IMR-90 (cell line): ENCODE data around the gene GLT1D1. TPM values are rescaled to one million over a fixed set of nuclear protein-coding genes. Genes with fewer than 3 reads are reported as not detected.

Experiments
- ATAC-seq: fragments of 200-7000 bp; cut with Tn5 transposase; 2 replicates; pipeline ENCODE4 v1.9.1; 2020; ENCODE audit warnings: low read depth, mild to moderate bottlenecking, moderate library complexity
- BruUV-seq: library from RNA; stranded (reverse); fragments of 400-500 nt; replicated peaks from 2 replicates; lab custom pipeline; 2021; lab: Mats Ljungman, UMichigan
- CTCF ChIA-PET: fragments of 300-600 bp; formaldehyde crosslinking; extraction: SDS; loops from one replicate; lab custom pipeline; 2021; ENCODE audit warnings: antibody characterized with exemption; lab: Yijun Ruan, JAX
- POLR2A ChIA-PET: fragments of 300-600 bp; sonication (Branson Sonifier 250); formaldehyde crosslinking; loops from one replicate; lab custom pipeline; 2022; ENCODE audit warnings: antibody characterized with exemption; ENCODE audit not compliant: unreplicated experiment; lab: Charles Lee
- DNase-seq: peaks from one replicate; pipeline ENCODE4 v3.0.0; 2013
- H2AFZ ChIP-seq: replicated peaks from 2 replicates; pipeline ENCODE3; 2013; ENCODE audit warnings: low read length, mild to moderate bottlenecking; ENCODE audit not compliant: poor library complexity
- H2AK5ac ChIP-seq: 2 replicates; pipeline ENCODE4 v1.6.1; 2013; ENCODE audit warnings: low read depth, low read length, inconsistent platforms
- H2AK9ac ChIP-seq: replicated peaks from 2 replicates; pipeline ENCODE3; 2013; ENCODE audit warnings: mild to moderate bottlenecking, low read depth, low read length, moderate library complexity; ENCODE audit not compliant: poor library complexity
- H2BK120ac ChIP-seq: 2 replicates; pipeline ENCODE4 v1.6.1; 2013; ENCODE audit warnings: low read depth, low read length, inconsistent platforms
- H2BK15ac ChIP-seq: 3 replicates; pipeline ENCODE4 v1.6.1; 2013; ENCODE audit warnings: low read depth, low read length, inconsistent platforms
- H2BK20ac ChIP-seq: 2 replicates; pipeline ENCODE4 v1.6.1; 2013; ENCODE audit warnings: low read depth, mild to moderate bottlenecking, inconsistent platforms, low read length, moderate library complexity
- H2BK5ac ChIP-seq: 2 replicates; pipeline ENCODE4 v1.6.1; 2013; ENCODE audit warnings: mild to moderate bottlenecking, low read depth, low read length, inconsistent platforms; ENCODE audit not compliant: poor library complexity, severe bottlenecking
- H3K14ac ChIP-seq: replicated peaks from 2 replicates; pipeline ENCODE4 v1.6.1; 2013; ENCODE audit warnings: low read depth, low read length, inconsistent platforms
- H3K18ac ChIP-seq: 2 replicates; pipeline ENCODE4 v1.6.1; 2013; ENCODE audit warnings: low read depth, low read length, control low read depth
- H3K23ac ChIP-seq: 2 replicates; pipeline ENCODE4 v1.6.1; 2013; ENCODE audit warnings: low read depth, low read length, inconsistent platforms
- H3K27ac ChIP-seq: 2 replicates; pipeline ENCODE4 v1.5.1; 2013; ENCODE audit warnings: mild to moderate bottlenecking, control low read depth, low read length; ENCODE audit not compliant: insufficient read depth
- H3K27me3 ChIP-seq: 2 replicates; pipeline ENCODE4 v1.6.1; 2013; ENCODE audit warnings: low read length; ENCODE audit not compliant: control insufficient read depth, insufficient read depth
- H3K36me3 ChIP-seq: 2 replicates; pipeline ENCODE4 v1.6.1; 2013; ENCODE audit warnings: low read length, mixed read lengths; ENCODE audit not compliant: control insufficient read depth, insufficient read depth
- H3K4ac ChIP-seq: 2 replicates; pipeline ENCODE4 v1.6.1; 2013; ENCODE audit warnings: low read depth, low read length, inconsistent platforms
- H3K4me1 ChIP-seq: 2 replicates; pipeline ENCODE4 v1.6.1; 2013; ENCODE audit warnings: low read length, mixed read lengths; ENCODE audit not compliant: control insufficient read depth, insufficient read depth
- H3K4me2 ChIP-seq: 2 replicates; pipeline ENCODE4 v1.6.1; 2013; ENCODE audit warnings: low read depth, mild to moderate bottlenecking, control low read depth, low read length, moderate library complexity
- H3K4me3 ChIP-seq: 2 replicates; pipeline ENCODE4 v1.5.1; 2013; ENCODE audit warnings: low read depth, mild to moderate bottlenecking, control low read depth, low read length, moderate library complexity; ENCODE audit not compliant: insufficient read depth
- H3K56ac ChIP-seq: 2 replicates; pipeline ENCODE4 v1.6.1; 2013; ENCODE audit warnings: low read length, inconsistent platforms; ENCODE audit not compliant: insufficient read depth; ENCODE audit errors: extremely low read depth
- H3K79me1 ChIP-seq, 2 experiments: 2 replicates each; pipeline ENCODE4 v1.6.1; 2013; ENCODE audit warnings: low read length in 2 of 2, inconsistent platforms in 1 of 2, low read depth in 1 of 2
- H3K9ac ChIP-seq: 2 replicates; pipeline ENCODE4 v1.6.1; 2013; ENCODE audit warnings: low read depth, low read length, control low read depth
- H3K9me1 ChIP-seq: 2 replicates; pipeline ENCODE4 v1.6.1; 2013; ENCODE audit warnings: low read length, inconsistent platforms; ENCODE audit not compliant: insufficient read depth
- H3K9me3 ChIP-seq: 2 replicates; pipeline ENCODE4 v1.6.1; 2013; ENCODE audit warnings: low read length; ENCODE audit not compliant: control insufficient read depth, insufficient read depth
- H4K20me1 ChIP-seq: 2 replicates; pipeline ENCODE4 v1.6.1; 2013; ENCODE audit warnings: low read length, inconsistent platforms; ENCODE audit not compliant: insufficient read depth
- H4K5ac ChIP-seq: 2 replicates; pipeline ENCODE4 v1.6.1; 2013; ENCODE audit warnings: mild to moderate bottlenecking, low read depth, low read length, control low read depth
- H4K8ac ChIP-seq, 2 experiments: 2 replicates each; pipeline ENCODE4 v1.6.1; 2013; ENCODE audit warnings: low read depth in 2 of 2, low read length in 2 of 2, control low read depth in 1 of 2, inconsistent platforms in 1 of 2
- H4K91ac ChIP-seq: 2 replicates; pipeline ENCODE4 v1.6.1; 2013; ENCODE audit warnings: low read depth, low read length, inconsistent platforms; ENCODE audit not compliant: insufficient read depth
- BHLHE40 ChIP-seq: fragments of 150-350 bp; IDR thresholded peaks from 2 replicates; pipeline ENCODE4 v1.6.1; 2016; ENCODE audit warnings: mild to moderate bottlenecking, low read depth, low read length
- CTCF ChIP-seq: conservative IDR thresholded peaks from 2 replicates; pipeline ENCODE4 v1.5.1; 2012; ENCODE audit warnings: mild to moderate bottlenecking, low read depth, low read length, improper control_type of control experiment
- ELK1 ChIP-seq: fragments of 150-350 bp; IDR thresholded peaks from 2 replicates; pipeline ENCODE4 v1.6.1; 2016; ENCODE audit warnings: low read depth, mild to moderate bottlenecking, low read length, moderate library complexity, borderline replicate concordance
- FOS ChIP-seq: fragments of 150-350 bp; IDR thresholded peaks from 2 replicates; pipeline ENCODE4 v1.6.1; 2016; ENCODE audit warnings: low read depth, low read length
- MAFK ChIP-seq: IDR thresholded peaks from 2 replicates; pipeline ENCODE4 v1.6.1; 2012; ENCODE audit warnings: low read depth, low read length, improper control_type of control experiment
- NFE2L2 ChIP-seq: fragments of 150-350 bp; IDR thresholded peaks from 2 replicates; pipeline ENCODE4 v1.6.1; 2016; ENCODE audit warnings: low read depth, mild to moderate bottlenecking, low read length
- RAD21 ChIP-seq: IDR thresholded peaks from 2 replicates; pipeline ENCODE4 v1.6.1; 2012; ENCODE audit warnings: low read length, improper control_type of control experiment
- RCOR1 ChIP-seq: IDR thresholded peaks from 2 replicates; pipeline ENCODE4 v1.6.1; 2012; ENCODE audit warnings: mild to moderate bottlenecking, low read length, improper control_type of control experiment; ENCODE audit not compliant: insufficient replicate concordance
- USF2 ChIP-seq: fragments of 150-350 bp; IDR thresholded peaks from 2 replicates; pipeline ENCODE4 v1.6.1; 2017; ENCODE audit warnings: mild to moderate bottlenecking, antibody characterized with exemption, low read length, low read depth
- WGBS, 2 experiments: methylation state at CpG; one replicate each; pipeline versions ENCODE4 v1.1.5 to v1.1.7; 2013; ENCODE audit warnings: missing lambda C conversion rate in 2 of 2; ENCODE audit not compliant: insufficient read length in 1 of 2; ENCODE audit errors: extremely low coverage in 2 of 2; 5-methylcytosine and 5-hydroxymethylcytosine counted together
- dilution Hi-C: fragments of 300-500 bp; cut with HindIII; formaldehyde crosslinking; loops from one replicate; pipeline ENCODE4 v1.14.3; 2018; ENCODE audit warnings: low sequenced_read_pairs; ENCODE audit not compliant: unreplicated experiment
- in situ Hi-C: fragments of 300-500 bp; cut with MboI; formaldehyde crosslinking; loops from 3 replicates; pipeline ENCODE4 v1.14.3; 2019; ENCODE audit warnings: low sequenced_read_pairs, inconsistent platforms, mixed read lengths
- intact Hi-C: fragments of 100-400 bp; cut with micrococcal nuclease; formaldehyde crosslinking; loops from 2 replicates; pipeline ENCODE4 v1.10.0; 2022
- polyA plus RNA-seq, 3 experiments: library from polyadenylated mRNA; depleted of rRNA; stranded (reverse); fragments of >200 nt; gene quantifications; 2 replicates each; pipeline ENCODE4 v1.2.3, GENCODE V29; 2012; ENCODE audit warnings: low replicate concordance in 1 of 3
- total RNA-seq: library from RNA; depleted of rRNA; stranded (reverse); fragments of >200 nt; gene quantifications from 2 replicates; pipeline ENCODE4 v1.2.3, GENCODE V29; 2012

The GLT1D1 gene
- total and polyA plus RNA-seq, 2 of the 4 experiments (the other 2 are of a cell fraction), result not detected

- H2AFZ ChIP-seq, result no peak overlapping the region
- no peak overlapping the region for H3K23ac ChIP-seq
- BruUV-seq, result no TSS peak
- no peak overlapping the region for H3K27ac ChIP-seq
- no peak overlapping the region for H2AK9ac ChIP-seq
- no peaks in the 10 kb centered on the region for H4K20me1 ChIP-seq
- H3K4ac ChIP-seq, result no peak overlapping the region
- ATAC-seq (no peak), DNase-seq (no peak)
- no peak overlapping the region for H4K91ac ChIP-seq
- no peaks in the 10 kb centered on the region for H3K27me3 ChIP-seq
- H2BK20ac ChIP-seq, result no peak overlapping the region
- TF ChIP-seq RAD21, result no peak
- TF ChIP-seq CTCF, result no peak
- TF ChIP-seq BHLHE40, result no peak
- no peak for TF ChIP-seq RCOR1
- no peak for TF ChIP-seq MAFK
- no peak for TF ChIP-seq FOS
- TF ChIP-seq ELK1, result no peak
- TF ChIP-seq USF2, result no peak
- TF ChIP-seq NFE2L2, result no peak
- dilution Hi-C loops, result no loop called here
- H4K5ac ChIP-seq, result no peak overlapping the region
- WGBS, 2 experiments, result no CpG with 5 or more reads among the region's 2 CpGs
- no peak overlapping the region for H3K14ac ChIP-seq
- no peaks in the 10 kb centered on the region for H3K36me3 ChIP-seq
- intact Hi-C loops, result no loop called here
- in situ Hi-C loops, result no loop called here
- H3K9ac ChIP-seq, result no peak overlapping the region
- no peak overlapping the region for H2AK5ac ChIP-seq
- H3K4me3 ChIP-seq, result no peak overlapping the region
- H2BK15ac ChIP-seq, result no peak overlapping the region
- no peak overlapping the region for H4K8ac ChIP-seq
- H3K79me1 ChIP-seq, result no peaks in the 10 kb centered on the region
- CTCF ChIA-PET, result no interaction called here
- H3K9me3 ChIP-seq, result peaks cover 9% of the 10 kb centered on the region
- no peak overlapping the region for H3K56ac ChIP-seq
- H3K4me1 ChIP-seq, result no peaks in the 10 kb centered on the region
- H3K9me1 ChIP-seq, result no peaks in the 10 kb centered on the region
- H3K18ac ChIP-seq, result no peak overlapping the region
- no peak overlapping the region for H3K4me2 ChIP-seq
- no peak overlapping the region for H2BK120ac ChIP-seq
- H2BK5ac ChIP-seq, result no peak overlapping the region
- POLR2A ChIA-PET, result no interaction called here
Measured at GRCh38 chr12:128876559-128876958, 23.3 kb downstream of the GLT1D1 start.
